Rectal smooth muscle tissue (tissue), 1 donor: ENCODE results near the gene DDX49.

ENCODE experiments used
- H3K27ac ChIP-seq: one replicate; pipeline ENCODE4 v1.7.0; 2013; ENCODE audit warnings: low read depth, low read length, inconsistent platforms
- H3K27me3 ChIP-seq: one replicate; pipeline ENCODE4 v1.7.0; 2013; ENCODE audit warnings: low read length; ENCODE audit not compliant: control insufficient read depth, insufficient read depth
- H3K36me3 ChIP-seq: one replicate; pipeline ENCODE4 v1.7.0; 2013; ENCODE audit warnings: low read length; ENCODE audit not compliant: control insufficient read depth, insufficient read depth
- H3K4me1 ChIP-seq: one replicate; pipeline ENCODE4 v1.7.0; 2013; ENCODE audit warnings: low read length; ENCODE audit not compliant: control insufficient read depth, insufficient read depth
- H3K4me3 ChIP-seq: one replicate; pipeline ENCODE4 v1.7.0; 2013; ENCODE audit warnings: low read length
- H3K9ac ChIP-seq: one replicate; pipeline ENCODE4 v1.7.0; 2013; ENCODE audit warnings: low read length

Gene DDX49, protein sequence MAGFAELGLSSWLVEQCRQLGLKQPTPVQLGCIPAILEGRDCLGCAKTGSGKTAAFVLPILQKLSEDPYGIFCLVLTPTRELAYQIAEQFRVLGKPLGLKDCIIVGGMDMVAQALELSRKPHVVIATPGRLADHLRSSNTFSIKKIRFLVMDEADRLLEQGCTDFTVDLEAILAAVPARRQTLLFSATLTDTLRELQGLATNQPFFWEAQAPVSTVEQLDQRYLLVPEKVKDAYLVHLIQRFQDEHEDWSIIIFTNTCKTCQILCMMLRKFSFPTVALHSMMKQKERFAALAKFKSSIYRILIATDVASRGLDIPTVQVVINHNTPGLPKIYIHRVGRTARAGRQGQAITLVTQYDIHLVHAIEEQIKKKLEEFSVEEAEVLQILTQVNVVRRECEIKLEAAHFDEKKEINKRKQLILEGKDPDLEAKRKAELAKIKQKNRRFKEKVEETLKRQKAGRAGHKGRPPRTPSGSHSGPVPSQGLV

DNA sequence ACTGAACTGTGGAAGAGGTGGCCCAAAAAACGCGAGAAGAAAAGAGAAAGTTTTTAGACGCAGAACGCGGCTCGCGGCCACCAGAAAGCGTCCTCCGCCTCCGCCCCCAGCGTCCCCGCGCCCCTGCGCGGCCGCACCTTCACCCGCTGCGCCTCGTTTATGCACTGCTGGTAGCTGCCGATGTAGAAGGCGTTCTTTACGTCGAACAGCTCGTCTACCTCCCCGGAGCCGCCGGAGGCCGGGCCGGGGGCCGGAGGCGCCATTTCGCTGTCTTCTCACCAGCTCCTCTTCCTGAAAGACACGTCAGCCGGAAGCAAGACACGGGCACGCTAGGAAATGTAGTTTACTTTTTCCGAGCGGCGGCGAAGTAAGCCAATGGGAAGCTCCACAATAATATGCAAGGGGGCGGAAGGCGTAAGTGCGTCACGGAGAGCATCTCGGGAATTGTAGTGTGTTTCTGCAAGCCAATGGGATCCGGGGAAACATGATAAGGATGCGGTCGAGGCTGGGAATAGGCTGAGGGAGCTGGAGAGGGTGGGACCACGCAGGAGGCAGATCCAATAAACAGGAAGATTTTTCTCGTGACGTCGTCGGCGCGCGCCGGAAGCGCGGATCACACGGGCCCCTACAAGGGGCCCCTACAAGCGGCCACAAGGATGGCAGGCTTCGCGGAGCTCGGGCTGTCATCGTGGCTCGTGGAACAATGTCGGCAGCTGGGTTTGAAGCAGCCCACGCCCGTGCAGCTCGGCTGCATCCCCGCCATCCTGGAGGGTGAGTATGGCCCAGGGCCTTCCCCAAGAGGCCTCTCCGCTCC lies at the start of gene DDX49, which contains the start of gene COPE:
Gene DDX49 (plus strand): TSS at position 630 of the 814 bp plus-strand sequence. CDS start 27 bp downstream, at position 657.
Gene COPE (minus strand): TSS at position 302 of the 814 bp plus-strand sequence. CDS start 39 bp downstream, at position 263.
- Histone ChIP-seq H3K4me1 (peaks cover 9% of the 10 kb centered on the region), H3K9ac (peak within 1 kb of the TSS; percentile 94), H3K36me3 (peaks cover 9% of the 10 kb centered on the region)

DNA sequence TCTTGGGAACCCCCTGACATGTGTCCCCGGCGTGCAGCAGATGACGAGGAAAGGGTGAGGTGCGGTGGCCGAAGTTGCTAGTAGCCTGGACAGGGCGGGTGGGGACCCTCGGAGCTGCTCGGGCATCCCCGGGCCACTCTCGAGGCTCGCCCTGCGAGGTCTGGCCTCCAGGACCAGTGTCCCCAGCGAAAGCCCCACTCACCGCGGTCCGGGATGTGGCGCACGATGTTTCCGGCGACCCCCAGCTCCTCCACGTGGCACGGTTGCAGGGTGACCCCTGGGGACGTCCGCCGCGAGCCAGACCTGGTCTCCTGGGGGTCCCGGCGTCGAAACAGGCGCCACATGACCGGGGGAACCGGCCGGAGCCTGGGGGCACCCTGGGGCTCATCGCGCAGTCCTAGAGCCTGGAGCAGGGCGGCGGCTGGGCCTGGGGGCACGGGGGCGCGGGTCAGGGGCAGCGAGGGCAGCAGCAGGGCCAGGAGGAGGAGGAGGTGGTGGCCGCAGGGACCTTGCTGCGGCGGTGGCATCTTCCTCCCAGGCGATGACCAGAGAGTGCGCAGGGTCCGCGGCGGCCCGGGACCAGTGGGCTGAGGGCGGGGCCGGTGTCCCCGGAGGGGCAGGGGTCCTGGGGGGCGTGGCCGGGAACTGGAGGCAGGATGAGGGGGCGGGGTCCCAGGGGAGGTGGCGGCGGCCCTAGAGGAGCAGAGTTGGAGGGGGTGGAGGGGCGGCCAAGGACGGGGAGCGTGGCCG lies 49.6 kb upstream of the DDX49 start:
- no peaks in the 10 kb centered on the region for H3K27me3 ChIP-seq
- H3K9ac ChIP-seq = no peak overlapping the region
- H3K4me3 ChIP-seq = no peak overlapping the region
- no peaks in the 10 kb centered on the region for H3K4me1 ChIP-seq
- no peak overlapping the region for H3K27ac ChIP-seq
- peaks cover 22% of the 10 kb centered on the region for H3K36me3 ChIP-seq

More for the DNA sequence above, at the start of gene DDX49, which contains the start of gene COPE:
- H3K4me3 ChIP-seq = peak within 1 kb of the TSS; percentile 93
- no peaks in the 10 kb centered on the region for H3K27me3 ChIP-seq
- peak within 1 kb of the TSS; percentile 82 for H3K27ac ChIP-seq

DNA sequence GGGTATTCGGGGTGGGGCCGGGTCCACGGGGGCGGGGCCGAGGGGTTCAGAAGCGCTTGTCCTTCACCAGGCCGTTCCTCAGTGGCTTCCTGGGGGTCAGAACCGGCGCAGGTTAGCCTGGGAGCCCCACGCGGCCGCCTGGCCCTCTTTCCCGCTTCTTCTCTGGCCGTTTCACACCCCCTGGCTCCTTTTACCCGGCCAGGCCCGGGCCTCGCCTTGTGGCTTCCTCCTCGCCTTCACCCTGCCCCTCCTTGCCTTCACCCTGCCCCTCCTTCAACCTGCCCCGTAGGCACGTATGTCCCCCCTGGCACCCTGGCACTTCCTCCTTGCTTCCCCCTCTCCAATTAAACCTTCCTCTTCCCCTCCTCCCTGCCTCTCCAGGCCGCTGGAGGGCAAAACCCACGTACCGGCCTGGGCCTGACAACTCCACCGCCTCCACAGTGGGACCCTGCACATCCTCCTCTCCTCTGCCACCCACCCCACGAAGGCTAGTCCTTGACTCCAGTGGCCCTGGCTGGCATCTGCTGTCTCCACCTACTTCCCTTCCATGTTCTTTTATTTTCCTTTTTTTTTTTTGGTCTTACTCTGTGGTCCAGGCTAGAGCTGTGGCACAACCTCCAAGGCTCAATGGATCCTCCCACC lies 48.9 kb upstream of the DDX49 start:
- no peaks in the 10 kb centered on the region for H3K27me3 ChIP-seq
- H3K4me3 ChIP-seq = no peak overlapping the region
- no peak overlapping the region for H3K9ac ChIP-seq
- H3K36me3 ChIP-seq = peaks cover 16% of the 10 kb centered on the region
- H3K27ac ChIP-seq = no peak overlapping the region
- no peaks in the 10 kb centered on the region for H3K4me1 ChIP-seq

DNA sequence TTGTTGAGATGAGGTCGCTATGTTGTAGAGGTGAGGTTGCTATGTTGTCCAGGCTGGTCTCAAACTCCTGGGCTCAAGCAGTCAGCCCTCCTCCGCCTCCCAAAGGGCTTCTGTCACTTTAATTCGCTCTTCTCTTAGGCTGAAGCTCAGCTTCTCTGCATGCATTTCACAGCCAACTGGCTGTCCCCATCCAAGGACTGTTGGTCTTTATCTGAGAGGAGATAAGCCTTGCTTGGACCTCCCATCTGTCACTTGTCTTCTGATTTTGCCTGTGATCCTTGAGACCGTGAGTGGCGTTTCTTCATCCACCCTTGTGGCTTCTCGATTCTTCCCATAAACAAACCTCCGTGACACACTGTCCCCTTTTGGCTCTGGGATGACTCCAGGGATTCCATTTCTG lies 48.0 kb upstream of the DDX49 start:
- Histone ChIP-seq H3K36me3 (peaks cover 11% of the 10 kb centered on the region), H3K9ac (no peak overlapping the region), H3K4me3 (no peak overlapping the region), H3K27ac (no peak overlapping the region), H3K4me1 (no peaks in the 10 kb centered on the region), H3K27me3 (no peaks in the 10 kb centered on the region)

DNA sequence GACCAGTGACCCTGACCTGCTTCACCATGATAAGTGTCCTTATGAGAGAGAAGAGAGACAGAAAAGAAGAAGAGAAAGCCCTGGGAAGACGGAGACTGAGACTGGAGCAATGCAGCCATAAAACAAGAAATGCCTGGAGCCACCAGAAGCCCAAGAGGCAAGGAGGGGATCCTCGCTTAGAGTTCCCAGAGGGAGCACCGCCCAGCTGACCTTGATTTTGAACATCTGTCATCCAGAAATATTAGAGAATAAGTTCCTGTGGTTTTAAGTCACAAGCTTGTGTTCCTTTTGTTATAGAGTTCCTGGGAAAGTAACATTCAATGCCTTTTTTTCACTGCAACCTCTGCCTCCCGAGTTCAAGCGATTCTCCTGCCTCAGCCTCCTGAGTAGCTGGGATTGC lies 43.8 kb upstream of the DDX49 start:
- Histone ChIP-seq H3K27me3 (no peaks in the 10 kb centered on the region), H3K9ac (no peak overlapping the region), H3K27ac (no peak overlapping the region), H3K4me1 (no peaks in the 10 kb centered on the region), H3K36me3 (no peaks in the 10 kb centered on the region), H3K4me3 (no peak overlapping the region)

DNA sequence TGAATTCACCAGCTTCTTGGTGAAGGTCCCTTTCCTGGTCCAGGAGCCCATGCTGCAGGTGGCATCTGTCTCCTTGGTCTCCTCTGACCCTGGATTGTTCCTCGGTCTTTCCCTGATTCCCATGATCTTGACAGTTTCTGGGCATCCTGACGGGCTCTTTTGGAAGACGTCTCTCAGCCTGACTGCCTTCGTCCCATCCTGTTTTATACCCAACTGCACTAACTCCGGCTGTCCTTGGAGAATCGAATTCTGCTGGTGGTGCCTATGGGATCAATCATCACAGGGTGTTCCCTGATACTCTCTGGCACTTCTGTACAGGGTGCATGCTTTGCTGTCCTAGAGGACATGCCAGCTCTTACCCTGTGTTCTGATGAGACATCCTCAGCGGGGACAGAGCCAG lies 42.6 kb upstream of the DDX49 start:
- Histone ChIP-seq H3K4me1 (no peaks in the 10 kb centered on the region), H3K36me3 (no peaks in the 10 kb centered on the region), H3K4me3 (no peak overlapping the region), H3K27ac (no peak overlapping the region), H3K9ac (no peak overlapping the region), H3K27me3 (no peaks in the 10 kb centered on the region)

DNA sequence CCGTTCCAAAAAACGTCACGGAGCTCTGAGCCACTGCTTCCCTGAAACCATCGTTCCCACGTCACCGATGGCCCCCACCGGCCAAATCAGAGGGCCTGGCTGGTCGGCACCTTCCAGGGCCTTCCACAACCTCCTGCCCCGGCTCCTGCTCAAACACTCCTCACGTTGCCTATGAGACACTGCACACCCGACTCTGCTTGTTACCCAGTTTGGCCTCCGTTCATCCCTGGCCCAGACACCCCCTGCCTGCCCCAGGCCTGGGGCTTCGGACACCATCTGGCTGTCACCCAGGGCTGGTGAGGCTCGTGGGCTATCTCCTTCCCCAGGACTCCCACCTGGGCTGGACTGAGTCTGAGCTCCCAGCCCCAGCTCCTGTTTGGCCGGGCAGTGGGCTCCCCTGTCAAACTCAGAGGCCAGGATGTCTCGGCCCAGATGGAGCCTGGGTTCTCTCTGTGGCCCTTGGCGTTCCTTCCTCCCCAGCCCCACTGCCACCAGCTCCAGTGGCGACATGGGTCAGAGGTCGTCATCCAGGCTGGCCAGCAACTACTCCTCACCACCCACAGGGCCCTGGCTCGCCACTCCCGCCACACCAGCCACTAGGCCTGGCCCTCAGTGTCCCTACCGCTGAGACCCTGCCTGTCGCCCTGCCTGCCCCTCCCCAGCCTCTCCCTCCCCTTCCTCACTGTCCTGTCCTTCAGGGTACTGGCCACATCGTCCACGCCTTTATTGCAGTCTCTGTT lies 41.3 kb upstream of the DDX49 start:
- Histone ChIP-seq H3K4me3 (no peak overlapping the region), H3K9ac (no peak overlapping the region), H3K27ac (no peak overlapping the region), H3K36me3 (no peaks in the 10 kb centered on the region), H3K27me3 (no peaks in the 10 kb centered on the region), H3K4me1 (no peaks in the 10 kb centered on the region)

DNA sequence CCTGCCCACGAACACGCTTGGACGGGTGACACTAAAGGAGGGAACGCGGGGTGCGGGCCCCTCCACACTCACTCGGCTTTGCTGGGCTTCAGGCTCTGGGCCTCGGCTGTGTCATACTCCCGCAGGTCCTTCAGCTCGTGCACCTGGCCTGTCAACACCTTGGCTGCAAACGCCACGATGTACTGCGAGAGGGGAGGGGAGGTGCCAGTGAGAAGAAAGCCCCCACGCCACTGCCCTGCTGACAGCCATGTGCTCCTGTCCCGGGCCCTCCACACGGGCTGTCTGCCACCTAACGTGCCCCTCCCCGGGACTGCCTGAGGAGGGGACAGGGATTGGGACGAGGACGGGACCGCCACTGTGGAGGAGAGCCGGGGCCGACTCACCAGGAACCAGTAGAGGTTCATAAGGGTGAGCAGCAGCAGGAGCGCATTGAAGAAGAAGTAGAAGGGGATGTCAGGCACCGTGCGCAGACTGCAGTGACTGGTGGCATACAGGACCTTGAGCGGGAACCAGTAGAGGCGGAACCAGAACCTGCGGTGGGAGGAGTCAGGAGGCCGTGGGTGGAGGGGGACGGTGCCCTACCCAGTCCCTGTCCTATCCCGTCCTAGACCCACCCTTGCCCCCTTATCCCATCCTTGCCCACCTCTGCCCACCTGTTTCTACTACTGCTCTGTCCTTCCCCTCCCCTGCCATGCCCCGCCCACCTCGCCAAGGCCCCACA lies 40.5 kb upstream of the DDX49 start:
- Histone ChIP-seq H3K4me3 (no peak overlapping the region), H3K36me3 (no peaks in the 10 kb centered on the region), H3K27ac (no peak overlapping the region), H3K9ac (no peak overlapping the region), H3K4me1 (no peaks in the 10 kb centered on the region), H3K27me3 (no peaks in the 10 kb centered on the region)

DNA sequence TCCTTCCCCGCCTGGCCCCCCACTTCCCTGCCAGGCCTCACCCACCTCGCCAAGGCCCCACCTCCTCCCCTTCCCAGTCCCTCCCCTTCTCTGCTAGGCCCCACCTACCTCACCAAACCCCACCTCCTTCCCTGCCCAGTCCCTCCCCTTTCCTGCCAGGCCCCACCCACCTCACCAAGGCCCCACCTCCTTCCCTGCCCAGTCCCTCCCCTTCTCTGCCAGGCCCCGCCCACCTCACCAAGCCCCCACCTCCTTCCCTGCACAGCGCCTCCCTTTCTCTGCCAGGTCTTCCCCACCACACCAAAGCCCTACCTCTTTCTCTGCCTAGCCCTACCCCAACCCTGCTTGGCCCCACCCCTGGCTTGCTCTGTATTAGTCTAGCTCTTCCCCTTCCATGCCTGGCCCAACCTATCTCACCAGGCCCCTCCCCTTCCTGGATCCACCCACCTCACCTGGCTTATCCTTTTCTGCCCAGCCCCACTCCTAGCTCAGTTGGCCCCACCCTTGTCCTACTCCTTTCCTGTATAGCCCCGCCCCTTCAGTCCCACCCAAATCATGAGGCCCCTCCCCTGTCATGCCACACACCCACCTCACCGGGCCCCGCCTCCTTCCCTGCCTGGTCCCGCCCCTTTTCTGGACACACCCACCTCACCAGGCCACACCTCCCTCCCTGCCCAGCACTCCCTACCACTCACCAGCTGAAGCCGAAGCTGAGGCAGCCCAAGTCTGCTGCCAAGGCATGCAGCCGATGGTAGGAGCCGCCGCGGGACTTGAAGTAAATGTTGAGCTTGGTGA lies 39.7 kb upstream of the DDX49 start:
- Histone ChIP-seq H3K27me3 (no peaks in the 10 kb centered on the region), H3K27ac (no peak overlapping the region), H3K4me3 (no peak overlapping the region), H3K4me1 (no peaks in the 10 kb centered on the region), H3K36me3 (no peaks in the 10 kb centered on the region), H3K9ac (no peak overlapping the region)

DNA sequence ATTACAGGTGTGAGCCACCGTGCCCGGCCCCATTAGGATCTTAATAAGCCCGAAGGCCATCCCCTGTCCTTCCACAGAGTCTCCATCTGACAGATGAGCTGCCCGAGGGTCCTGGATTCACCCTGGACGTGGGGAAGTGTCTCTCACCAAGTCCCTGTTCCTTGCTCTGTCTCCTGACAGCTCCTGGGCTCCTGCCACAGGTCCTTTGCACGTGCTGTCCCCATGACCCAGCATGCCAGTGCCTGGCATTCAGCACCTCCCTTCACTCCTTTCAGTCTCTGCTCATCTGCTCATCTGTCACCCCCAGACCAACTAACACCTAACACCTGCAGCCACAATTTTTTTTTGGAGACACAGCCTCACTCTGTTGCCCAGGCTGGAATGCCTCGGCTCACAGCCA lies 38.0 kb upstream of the DDX49 start:
- Histone ChIP-seq H3K27me3 (no peaks in the 10 kb centered on the region), H3K4me1 (no peaks in the 10 kb centered on the region), H3K36me3 (no peaks in the 10 kb centered on the region), H3K27ac (no peak overlapping the region), H3K4me3 (no peak overlapping the region), H3K9ac (no peak overlapping the region)
